Measurements from ENCODE around the gene TRAF3.

DNA sequence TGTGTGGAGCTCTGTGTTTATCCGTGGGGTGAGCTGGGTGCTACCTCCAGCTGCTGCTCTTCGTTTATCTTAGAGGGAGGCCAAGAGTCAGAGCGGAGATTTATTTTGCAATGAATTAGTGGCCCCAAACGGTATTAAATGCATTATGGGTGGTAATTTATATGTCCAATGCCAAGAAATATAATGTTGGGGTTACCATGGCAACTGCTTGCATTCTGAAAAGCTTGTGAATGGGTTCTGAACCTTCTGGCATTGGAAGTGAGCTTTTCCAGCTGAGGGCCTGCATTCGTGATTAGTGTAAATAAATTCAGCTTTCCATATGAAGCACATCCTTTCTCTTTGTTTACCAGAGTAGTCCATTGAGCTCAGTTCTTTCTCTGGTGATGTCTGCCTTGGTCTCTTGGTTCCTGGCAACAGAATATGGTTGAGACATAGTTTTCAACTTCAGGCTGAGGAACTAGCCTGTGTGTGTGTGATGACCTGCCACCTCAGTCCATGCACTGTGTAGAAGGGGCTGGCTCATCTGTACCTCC, 51.8 kb downstream of the TRAF3 start:
- TF ChIP-seq, protein P1, sequence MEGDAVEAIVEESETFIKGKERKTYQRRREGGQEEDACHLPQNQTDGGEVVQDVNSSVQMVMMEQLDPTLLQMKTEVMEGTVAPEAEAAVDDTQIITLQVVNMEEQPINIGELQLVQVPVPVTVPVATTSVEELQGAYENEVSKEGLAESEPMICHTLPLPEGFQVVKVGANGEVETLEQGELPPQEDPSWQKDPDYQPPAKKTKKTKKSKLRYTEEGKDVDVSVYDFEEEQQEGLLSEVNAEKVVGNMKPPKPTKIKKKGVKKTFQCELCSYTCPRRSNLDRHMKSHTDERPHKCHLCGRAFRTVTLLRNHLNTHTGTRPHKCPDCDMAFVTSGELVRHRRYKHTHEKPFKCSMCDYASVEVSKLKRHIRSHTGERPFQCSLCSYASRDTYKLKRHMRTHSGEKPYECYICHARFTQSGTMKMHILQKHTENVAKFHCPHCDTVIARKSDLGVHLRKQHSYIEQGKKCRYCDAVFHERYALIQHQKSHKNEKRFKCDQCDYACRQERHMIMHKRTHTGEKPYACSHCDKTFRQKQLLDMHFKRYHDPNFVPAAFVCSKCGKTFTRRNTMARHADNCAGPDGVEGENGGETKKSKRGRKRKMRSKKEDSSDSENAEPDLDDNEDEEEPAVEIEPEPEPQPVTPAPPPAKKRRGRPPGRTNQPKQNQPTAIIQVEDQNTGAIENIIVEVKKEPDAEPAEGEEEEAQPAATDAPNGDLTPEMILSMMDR (IDR thresholded peaks at IDR 0.05; ENCODE audit: low read length): no peak
- TF ChIP-seq EZH2 (IDR thresholded peaks at IDR 0.05; ENCODE audit: borderline replicate concordance, low read length): no peak

Data from OCI-LY1 (cell line).